ENCODE results near the gene LRRC71. TPM values are rescaled to one million over a fixed set of nuclear protein-coding genes. Genes with fewer than 3 reads are reported as not detected.

LRRC71 gene
- total RNA-seq, 2 experiments from 2014 or later: not detected

- Mint-ChIP-seq H3K4me1 (peaks cover 3% of the 10 kb centered on the region), H3K27ac (no peak overlapping the region), H3K36me3 (ENCODE audit: low read depth) (no peaks in the 10 kb centered on the region), H3K9me3 (no peaks in the 10 kb centered on the region), H3K4me3 (no peak overlapping the region), H3K27me3 (peaks cover 9% of the 10 kb centered on the region)
- CTCF ChIA-PET: interaction anchor here (1.0 kb wide), 1 partner anchor 17 kb away, joined by 3 read pairs; the partner anchor contains the start of gene LRRC71
- POLR2A ChIA-PET: no interaction called here
- DNase-seq: no peak
These were observed 16.9 kb upstream of the LRRC71 start for GRCh38 chr1:156903328-156904091.

- DNase-seq: no peak
- Mint-ChIP-seq H3K4me3 (no peak overlapping the region), H3K36me3 (ENCODE audit: low read depth) (no peaks in the 10 kb centered on the region), H3K27ac (no peak overlapping the region), H3K4me1 (no peaks in the 10 kb centered on the region), H3K9me3 (no peaks in the 10 kb centered on the region), H3K27me3 (peaks cover 4% of the 10 kb centered on the region)
- ChIA-PET CTCF (interaction anchor here (1.0 kb wide), 1 partner anchor 16 kb away, joined by 3 read pairs; the partner anchor contains the start of gene LRRC71), POLR2A (no interaction called here)
These were observed 16.1 kb upstream of the LRRC71 start for GRCh38 chr1:156904187-156904959.

- no peak overlapping the region for H3K4me3 Mint-ChIP-seq
- H3K9me3 Mint-ChIP-seq: no peaks in the 10 kb centered on the region
- ChIA-PET CTCF (no interaction called here), POLR2A (no interaction called here)
- H3K27me3 Mint-ChIP-seq: peaks cover 4% of the 10 kb centered on the region
- H3K4me1 Mint-ChIP-seq: no peaks in the 10 kb centered on the region
- no peak overlapping the region for H3K27ac Mint-ChIP-seq
- DNase-seq: no peak
- H3K36me3 Mint-ChIP-seq (ENCODE audit: low read depth): no peaks in the 10 kb centered on the region
These were observed 15.3 kb upstream of the LRRC71 start for GRCh38 chr1:156905176-156905575.

GRCh38 chr1:156905651-156906050, 14.8 kb upstream of the LRRC71 start:
- H3K36me3 Mint-ChIP-seq (ENCODE audit: low read depth): no peaks in the 10 kb centered on the region
- peaks cover 4% of the 10 kb centered on the region for H3K27me3 Mint-ChIP-seq
- H3K4me3 Mint-ChIP-seq: no peak overlapping the region
- no peaks in the 10 kb centered on the region for H3K9me3 Mint-ChIP-seq
- POLR2A ChIA-PET: no interaction called here
- H3K4me1 Mint-ChIP-seq: peaks cover 1% of the 10 kb centered on the region
- no peak for DNase-seq
- H3K27ac Mint-ChIP-seq: no peak overlapping the region
- CTCF ChIA-PET: no interaction called here

GRCh38 chr1:156906206-156906906, 14.1 kb upstream of the LRRC71 start:
- ChIA-PET CTCF (no interaction called here), POLR2A (no interaction called here)
- H3K4me3 Mint-ChIP-seq: no peak overlapping the region
- H3K4me1 Mint-ChIP-seq: peaks cover 1% of the 10 kb centered on the region
- DNase-seq: no peak
- H3K27me3 Mint-ChIP-seq: peaks cover 6% of the 10 kb centered on the region
- H3K27ac Mint-ChIP-seq: no peak overlapping the region
- H3K36me3 Mint-ChIP-seq (ENCODE audit: low read depth): no peaks in the 10 kb centered on the region
- H3K9me3 Mint-ChIP-seq: no peaks in the 10 kb centered on the region

- H3K36me3 Mint-ChIP-seq (ENCODE audit: low read depth): no peaks in the 10 kb centered on the region
- no peak for DNase-seq
- H3K27ac Mint-ChIP-seq: no peak overlapping the region
- CTCF ChIA-PET: no interaction called here
- POLR2A ChIA-PET: no interaction called here
- H3K4me1 Mint-ChIP-seq: peaks cover 1% of the 10 kb centered on the region
- H3K9me3 Mint-ChIP-seq: no peaks in the 10 kb centered on the region
- H3K27me3 Mint-ChIP-seq: peaks cover 4% of the 10 kb centered on the region
- H3K4me3 Mint-ChIP-seq: no peak overlapping the region
These were observed 11.9 kb upstream of the LRRC71 start for GRCh38 chr1:156908541-156908940.

- peaks cover 4% of the 10 kb centered on the region for H3K27me3 Mint-ChIP-seq
- no peak overlapping the region for H3K27ac Mint-ChIP-seq
- peaks cover 1% of the 10 kb centered on the region for H3K4me1 Mint-ChIP-seq
- no peak for DNase-seq
- H3K4me3 Mint-ChIP-seq: no peak overlapping the region
- ChIA-PET CTCF (interaction anchor here (0.9 to 2.9 kb wide), 3 partner anchors 11 to 70 kb away, joined by 3 to 10 read pairs (median 3); partner anchors contain the start of gene LRRC71), POLR2A (no interaction called here)
- H3K9me3 Mint-ChIP-seq: no peaks in the 10 kb centered on the region
- H3K36me3 Mint-ChIP-seq (ENCODE audit: low read depth): no peaks in the 10 kb centered on the region
These were observed 11.5 kb upstream of the LRRC71 start for GRCh38 chr1:156908955-156909354.

GRCh38 chr1:156909671-156910070, 10.8 kb upstream of the LRRC71 start:
- Mint-ChIP-seq H3K9me3 (no peaks in the 10 kb centered on the region), H3K27me3 (peaks cover 4% of the 10 kb centered on the region), H3K27ac (no peak overlapping the region), H3K4me1 (peaks cover 1% of the 10 kb centered on the region), H3K4me3 (no peak overlapping the region), H3K36me3 (ENCODE audit: low read depth) (no peaks in the 10 kb centered on the region)
- no peak for DNase-seq
- POLR2A ChIA-PET: no interaction called here
- CTCF ChIA-PET: interaction anchor here (0.9 to 2.9 kb wide), 3 partner anchors 10 to 71 kb away, joined by 3 to 10 read pairs (median 3); partner anchors contain the start of gene LRRC71

- H3K36me3 Mint-ChIP-seq (ENCODE audit: low read depth): no peaks in the 10 kb centered on the region
- POLR2A ChIA-PET: no interaction called here
These were observed 10.1 kb upstream of the LRRC71 start for GRCh38 chr1:156910309-156910782.

GRCh38 chr1:156911577-156912298, 8.7 kb upstream of the LRRC71 start:
- Mint-ChIP-seq H3K4me1 (peaks cover 1% of the 10 kb centered on the region), H3K27me3 (peaks cover 8% of the 10 kb centered on the region), H3K36me3 (ENCODE audit: low read depth) (no peaks in the 10 kb centered on the region), H3K9me3 (no peaks in the 10 kb centered on the region), H3K27ac (no peak overlapping the region), H3K4me3 (no peak overlapping the region)
- ChIA-PET CTCF (interaction anchor here (1.0 to 2.9 kb wide), 6 partner anchors 10 to 222 kb away, joined by 3 to 10 read pairs (median 6); no protein-coding TSS in a partner anchor), POLR2A (no interaction called here)
- DNase-seq: no peak

More at GRCh38 chr1:156910309-156910782, 10.1 kb upstream of the LRRC71 start:
- CTCF ChIA-PET: interaction anchor here (0.6 to 2.9 kb wide), 9 partner anchors 9 to 51 kb away, joined by 3 to 10 read pairs (median 4); partner anchors contain the start of gene LRRC71
- H3K9me3 Mint-ChIP-seq: no peaks in the 10 kb centered on the region
- H3K27ac Mint-ChIP-seq: no peak overlapping the region
- no peak overlapping the region for H3K4me3 Mint-ChIP-seq
- H3K4me1 Mint-ChIP-seq: peaks cover 1% of the 10 kb centered on the region
- DNase-seq: peak; percentile 57
- peaks cover 4% of the 10 kb centered on the region for H3K27me3 Mint-ChIP-seq

GRCh38 chr1:156912310-156912709, 8.1 kb upstream of the LRRC71 start:
- ChIA-PET POLR2A (no interaction called here), CTCF (interaction anchor here (1.0 to 1.7 kb wide), 3 partner anchors 11 to 222 kb away, joined by 3 to 6 read pairs (median 3); no protein-coding TSS in a partner anchor)
- no peak overlapping the region for H3K4me3 Mint-ChIP-seq
- no peak for DNase-seq
- H3K9me3 Mint-ChIP-seq: no peaks in the 10 kb centered on the region
- peaks cover 11% of the 10 kb centered on the region for H3K27me3 Mint-ChIP-seq
- no peaks in the 10 kb centered on the region for H3K36me3 Mint-ChIP-seq (ENCODE audit: low read depth)
- no peak overlapping the region for H3K27ac Mint-ChIP-seq
- H3K4me1 Mint-ChIP-seq: peaks cover 1% of the 10 kb centered on the region
